VCaP (cell line): ENCODE data around the gene UBE2Z.

Source experiments
- H3K27ac ChIP-seq: fragments of 450-650 bp; 2 replicates; pipeline ENCODE4 v1.5.1; 2017
- CTCF ChIP-seq: fragments of 450-650 bp; conservative IDR thresholded peaks from 2 replicates; pipeline ENCODE4 v1.5.1; 2017; ENCODE audit warnings: mild to moderate bottlenecking, moderate library complexity

Gene UBE2Z

DNA sequence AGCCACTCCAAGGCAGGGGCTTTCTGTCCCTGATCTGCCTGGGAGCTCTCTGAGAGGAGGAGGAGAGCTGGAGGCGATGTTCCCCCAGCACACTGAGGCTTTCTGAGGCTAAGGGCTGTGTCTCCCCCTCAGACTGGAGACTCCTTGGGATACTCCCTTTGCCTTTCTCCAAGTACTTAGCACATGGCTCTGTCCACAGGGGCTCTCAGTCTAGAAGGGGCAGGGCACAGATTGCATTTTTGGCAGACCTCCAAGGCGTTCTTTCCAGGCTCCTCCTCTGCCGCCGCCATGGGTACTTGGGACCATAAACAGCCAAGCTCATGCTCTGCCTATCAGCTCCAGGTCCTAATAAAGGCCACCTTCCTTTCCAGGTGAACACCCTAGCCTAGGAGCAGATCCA, 62.0 kb downstream of the UBE2Z start:
- no peak for TF ChIP-seq CTCF
- no peak overlapping the region for H3K27ac ChIP-seq

DNA sequence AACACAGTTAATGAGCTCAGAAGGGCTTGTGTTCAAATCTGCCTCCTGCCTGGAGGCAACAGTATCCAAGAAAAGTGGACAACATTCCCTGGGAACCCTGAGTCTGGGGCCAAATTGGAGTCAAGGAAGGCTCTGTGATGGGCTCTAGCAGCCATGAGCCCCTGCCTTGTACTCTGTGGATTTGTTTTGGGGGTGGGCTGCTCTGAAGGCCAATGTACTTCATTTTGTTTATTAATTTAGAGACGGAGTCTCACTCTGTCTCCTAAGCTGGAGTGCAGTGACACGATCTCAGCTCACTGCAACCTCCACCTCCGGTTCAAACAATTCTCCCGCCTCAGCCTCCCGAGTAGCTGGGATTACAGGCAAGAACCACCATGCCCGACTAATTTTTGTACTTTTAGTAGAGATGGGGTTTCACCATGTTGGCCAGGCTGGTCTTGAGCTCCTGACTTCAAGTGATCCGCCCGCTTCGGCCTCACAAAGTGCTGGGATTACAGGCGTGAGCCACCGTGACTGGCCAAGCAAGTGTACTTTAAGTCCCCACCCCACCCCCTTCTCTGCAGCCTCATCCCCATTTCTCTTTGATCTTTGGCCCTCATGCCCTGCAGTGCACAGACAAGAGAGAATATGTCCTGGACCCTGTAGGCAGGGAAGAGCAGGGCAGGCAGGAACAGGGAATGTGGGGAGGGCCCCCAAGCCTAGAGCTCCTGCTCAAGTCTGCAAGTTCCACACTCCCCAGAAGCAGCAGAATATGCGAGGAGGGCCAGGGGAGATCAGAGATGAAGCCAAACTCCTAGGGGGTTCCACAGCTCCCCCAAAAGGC, 62.9 kb downstream of the UBE2Z start:
- H3K27ac ChIP-seq = no peak overlapping the region
- TF ChIP-seq CTCF = no peak

DNA sequence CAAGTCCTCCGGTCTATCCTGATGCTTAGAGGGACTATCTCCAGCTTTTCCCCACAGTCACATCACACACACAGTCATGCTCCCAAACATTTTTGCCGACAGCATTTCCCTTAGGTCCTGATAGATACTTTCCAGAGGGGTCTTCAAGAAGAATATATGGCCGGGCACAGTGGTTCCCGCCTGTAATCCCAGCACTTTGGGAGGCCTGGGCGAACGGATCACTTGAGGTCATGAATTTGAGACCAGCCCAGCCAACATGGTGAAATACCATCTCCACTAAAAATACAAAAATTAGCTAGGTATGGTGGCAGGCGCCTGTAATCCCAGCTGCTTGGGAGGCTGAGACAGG, 64.5 kb downstream of the UBE2Z start:
- H3K27ac ChIP-seq = no peak overlapping the region
- no peak for TF ChIP-seq CTCF

GRCh38 chr17:48973806-48974205, 65.6 kb downstream of the UBE2Z start:
- no peak overlapping the region for H3K27ac ChIP-seq
- no peak for TF ChIP-seq CTCF
